ENCODE results near the gene IRF7.

Gene IRF7

DNA sequence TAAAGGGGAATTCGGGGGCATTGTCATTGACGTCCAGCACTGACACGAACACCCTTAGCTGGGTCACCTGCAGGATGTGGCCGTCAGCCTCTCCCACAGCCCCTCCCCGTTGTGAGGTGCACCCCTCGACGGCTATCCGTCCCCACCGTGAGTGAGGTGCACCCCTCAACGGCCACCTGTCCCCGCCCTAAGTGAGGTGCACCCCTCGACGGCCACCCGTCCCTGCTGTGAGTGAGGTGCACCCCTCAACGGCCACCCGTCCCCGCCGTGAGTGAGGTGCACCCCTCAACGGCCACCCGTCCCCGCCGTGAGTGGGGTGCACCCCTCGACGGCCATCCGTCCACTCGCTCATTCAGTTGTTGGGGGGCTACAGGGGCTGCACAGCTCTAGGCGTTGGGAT, 6.1 kb upstream of the IRF7 start:
- in situ Hi-C loops (cut with MboI; ENCODE audit: low sequenced_read_pairs), result no loop called here

DNA sequence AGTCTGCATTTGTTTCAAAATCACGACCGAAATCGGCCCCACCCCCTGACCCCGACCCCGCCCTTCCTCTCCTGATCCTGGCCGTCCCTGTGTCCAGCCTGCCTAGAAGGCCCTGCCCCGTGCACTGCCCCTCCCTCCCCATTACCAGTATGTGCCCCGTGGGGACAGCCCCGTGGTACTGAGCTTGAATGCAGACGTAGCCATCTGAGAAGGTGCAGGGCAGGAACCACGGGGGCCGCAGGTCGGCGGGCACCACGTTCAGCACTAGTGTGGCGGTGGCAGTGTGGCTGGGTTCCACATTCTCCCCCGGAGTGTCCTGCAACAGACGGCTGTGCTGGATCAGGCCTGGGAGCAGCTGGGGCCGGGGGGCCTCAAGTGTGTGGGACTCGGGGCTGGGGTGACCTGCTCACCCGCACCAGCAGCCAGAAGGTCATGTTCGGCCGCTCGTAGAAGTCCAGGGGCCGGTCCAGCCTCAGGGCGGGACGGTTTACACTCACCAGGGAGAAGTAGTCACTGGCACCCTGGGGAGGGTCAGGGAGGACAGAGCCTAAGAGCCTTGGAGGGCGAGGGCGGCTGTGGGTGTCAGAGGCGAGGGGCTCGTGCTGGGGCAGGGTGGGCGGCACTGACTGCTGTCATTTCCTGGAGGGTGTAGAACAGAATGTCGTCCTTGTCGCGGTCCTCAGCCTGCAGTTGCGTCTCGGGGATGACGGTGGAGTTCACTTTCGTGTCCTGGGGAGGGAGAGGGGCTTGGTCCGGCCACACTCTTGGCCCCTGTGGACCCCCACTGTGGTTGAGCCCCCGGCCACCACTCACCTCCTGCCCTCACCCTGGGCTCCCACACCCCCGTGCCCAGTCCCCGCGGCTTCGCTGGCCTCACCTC, 5.4 kb upstream of the IRF7 start:
- in situ Hi-C loops (cut with MboI; ENCODE audit: low sequenced_read_pairs), result no loop called here

DNA sequence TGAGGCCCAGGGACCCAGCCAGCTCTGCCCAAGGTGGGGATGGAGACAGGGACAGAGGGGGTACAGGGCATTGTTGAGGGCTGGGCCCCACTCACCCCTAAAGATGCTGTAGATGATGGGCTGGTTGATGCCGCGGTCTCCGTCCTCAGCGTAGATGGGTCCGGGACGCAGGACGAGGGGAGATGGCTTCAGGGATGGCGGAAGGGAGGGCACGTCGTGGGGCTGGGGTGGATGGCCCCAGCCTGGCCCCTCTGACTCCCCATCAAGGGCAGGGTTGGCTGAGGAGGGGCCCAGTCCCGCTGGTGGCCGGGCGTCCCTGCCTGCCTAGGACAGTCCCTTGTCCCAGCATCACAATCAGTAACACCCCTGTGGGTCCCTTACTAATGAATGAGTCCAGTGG, 4.5 kb upstream of the IRF7 start:
- in situ Hi-C loops (cut with MboI; ENCODE audit: low sequenced_read_pairs), result no loop called here

DNA sequence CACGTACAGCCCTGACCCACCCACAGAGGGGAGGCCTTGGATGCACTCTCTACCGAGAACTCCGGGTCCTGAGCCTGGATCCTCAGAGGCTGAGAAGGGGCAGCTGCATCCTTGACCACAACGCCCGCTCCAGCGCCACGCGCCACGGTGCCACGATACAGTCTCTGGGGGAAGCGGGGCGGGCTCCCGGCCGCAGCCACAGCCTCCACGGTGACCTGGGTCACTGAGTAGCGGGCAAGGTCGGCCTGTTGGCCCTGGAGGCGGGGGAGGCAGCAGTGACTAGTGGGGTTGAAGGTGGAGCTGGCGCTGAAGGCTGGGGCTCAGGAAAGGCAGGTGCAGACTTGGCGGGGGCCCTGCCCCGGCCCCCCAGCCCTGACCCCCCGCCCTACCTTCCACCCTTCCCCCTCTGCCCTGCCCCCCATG, 3.9 kb upstream of the IRF7 start:
- in situ Hi-C loops (cut with MboI; ENCODE audit: low sequenced_read_pairs), result no loop called here

DNA sequence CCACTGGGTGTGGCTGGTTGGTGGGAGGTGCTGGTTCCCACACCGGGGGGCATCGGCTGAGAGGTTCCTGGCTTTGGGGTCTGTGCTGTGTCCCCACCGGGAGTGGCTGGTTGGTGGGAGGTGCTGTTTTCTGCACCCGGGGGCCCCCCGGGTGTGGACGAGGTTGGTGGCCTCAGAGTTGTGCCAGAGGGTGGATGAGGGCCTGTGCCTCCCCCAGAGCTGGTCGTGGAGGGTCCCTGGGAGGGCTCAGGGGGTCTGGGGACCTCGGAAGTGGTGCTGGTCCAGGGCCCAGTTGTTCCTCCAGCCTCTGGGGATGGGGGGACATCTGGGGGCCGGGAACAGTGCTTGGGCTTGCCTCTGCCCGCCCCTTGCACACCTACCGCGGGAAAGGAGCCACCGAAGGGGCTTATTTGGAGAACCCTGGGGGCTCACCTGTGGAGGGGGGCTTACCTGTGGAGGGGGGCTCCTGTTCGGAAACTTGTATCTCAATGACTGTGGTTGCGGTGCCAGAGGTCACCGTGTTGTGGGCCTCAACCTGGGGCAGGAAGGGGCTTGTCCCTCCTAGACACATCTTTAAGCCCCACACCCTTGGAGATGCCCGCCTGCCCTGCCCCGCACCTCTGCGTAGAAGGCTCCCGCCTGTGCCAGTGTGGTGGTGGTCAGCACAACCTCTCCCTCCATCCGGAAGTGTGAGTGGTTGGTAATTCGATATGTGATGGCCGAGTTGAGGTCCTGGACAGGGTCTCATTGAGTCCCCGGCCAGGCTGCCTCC, 3.3 kb upstream of the IRF7 start:
- in situ Hi-C loops (cut with MboI; ENCODE audit: low sequenced_read_pairs), result no loop called here

DNA sequence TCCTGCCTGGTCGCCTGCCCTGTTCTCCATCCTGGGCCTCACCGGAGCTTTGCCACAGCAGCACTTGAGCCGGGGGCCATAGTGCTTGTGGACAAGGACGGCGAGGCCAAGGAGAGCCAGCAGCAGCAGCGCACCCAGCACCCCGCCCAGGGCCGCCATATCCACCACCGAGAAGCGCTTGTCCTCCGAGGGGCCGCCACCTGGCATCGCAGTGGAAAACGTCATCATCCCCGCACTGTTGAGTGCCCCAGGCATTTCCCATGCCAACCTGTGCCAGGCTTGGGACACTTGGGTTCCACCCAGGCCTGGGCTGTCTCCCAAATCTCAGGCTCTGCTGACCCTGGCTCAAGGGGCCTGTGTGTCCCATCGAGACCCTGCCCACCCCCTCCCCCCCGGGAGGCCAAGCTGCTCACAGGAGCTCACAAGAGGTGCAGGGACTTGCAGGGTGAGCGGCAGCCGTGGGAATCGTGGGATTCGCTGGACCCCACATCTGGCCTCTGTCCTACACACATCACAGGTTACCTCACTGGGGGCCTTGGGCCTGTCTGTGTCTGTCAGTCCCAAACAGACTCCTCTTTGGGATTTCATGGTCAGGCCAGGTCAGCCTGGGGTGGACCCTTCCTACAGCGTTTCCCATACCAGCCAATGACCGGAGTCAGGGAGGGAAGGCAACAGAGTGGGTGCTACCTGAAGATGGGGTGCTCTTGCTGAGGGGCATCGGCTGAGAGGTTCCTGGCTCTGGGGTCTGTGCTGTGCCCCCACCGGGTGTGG, 2.3 kb upstream of the IRF7 start:
- in situ Hi-C loops (cut with MboI; ENCODE audit: low sequenced_read_pairs), result no loop called here

DNA sequence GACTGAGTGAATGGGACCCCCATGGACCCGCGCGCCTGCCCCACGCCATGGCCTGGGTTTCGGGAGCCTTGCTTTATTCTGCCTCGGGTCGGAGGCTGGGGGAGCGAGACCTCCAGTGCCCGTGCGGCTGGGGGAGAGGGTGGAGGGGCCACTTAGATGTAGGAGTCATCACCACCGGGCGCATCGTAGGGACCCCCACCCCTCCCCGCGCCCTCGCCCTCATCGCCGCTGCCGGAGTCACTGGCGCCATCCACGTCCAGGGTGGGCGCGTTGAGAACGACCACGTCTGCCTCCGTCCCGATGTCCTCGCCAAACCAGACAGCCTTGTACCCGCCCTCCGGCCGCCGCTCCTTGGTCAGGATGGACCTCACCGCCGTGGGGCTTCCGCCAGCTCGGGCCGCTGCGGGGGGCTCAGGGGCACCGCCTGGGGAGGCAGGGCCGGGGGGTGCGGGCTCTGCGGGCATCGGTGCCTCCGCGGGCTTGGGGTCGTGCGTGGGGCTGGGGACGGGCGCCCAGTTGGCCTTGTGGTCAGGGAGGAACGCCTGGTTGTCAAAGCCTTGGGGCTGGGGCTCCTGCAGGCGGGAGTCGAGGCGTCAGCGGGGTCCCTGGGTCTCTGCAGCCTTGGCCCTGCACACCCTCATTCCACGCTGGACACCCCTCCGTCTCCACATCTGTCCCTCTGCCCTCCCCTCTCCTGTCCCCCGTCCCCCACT, 1.6 kb upstream of the IRF7 start:
- in situ Hi-C loops (cut with MboI; ENCODE audit: low sequenced_read_pairs), result no loop called here

DNA sequence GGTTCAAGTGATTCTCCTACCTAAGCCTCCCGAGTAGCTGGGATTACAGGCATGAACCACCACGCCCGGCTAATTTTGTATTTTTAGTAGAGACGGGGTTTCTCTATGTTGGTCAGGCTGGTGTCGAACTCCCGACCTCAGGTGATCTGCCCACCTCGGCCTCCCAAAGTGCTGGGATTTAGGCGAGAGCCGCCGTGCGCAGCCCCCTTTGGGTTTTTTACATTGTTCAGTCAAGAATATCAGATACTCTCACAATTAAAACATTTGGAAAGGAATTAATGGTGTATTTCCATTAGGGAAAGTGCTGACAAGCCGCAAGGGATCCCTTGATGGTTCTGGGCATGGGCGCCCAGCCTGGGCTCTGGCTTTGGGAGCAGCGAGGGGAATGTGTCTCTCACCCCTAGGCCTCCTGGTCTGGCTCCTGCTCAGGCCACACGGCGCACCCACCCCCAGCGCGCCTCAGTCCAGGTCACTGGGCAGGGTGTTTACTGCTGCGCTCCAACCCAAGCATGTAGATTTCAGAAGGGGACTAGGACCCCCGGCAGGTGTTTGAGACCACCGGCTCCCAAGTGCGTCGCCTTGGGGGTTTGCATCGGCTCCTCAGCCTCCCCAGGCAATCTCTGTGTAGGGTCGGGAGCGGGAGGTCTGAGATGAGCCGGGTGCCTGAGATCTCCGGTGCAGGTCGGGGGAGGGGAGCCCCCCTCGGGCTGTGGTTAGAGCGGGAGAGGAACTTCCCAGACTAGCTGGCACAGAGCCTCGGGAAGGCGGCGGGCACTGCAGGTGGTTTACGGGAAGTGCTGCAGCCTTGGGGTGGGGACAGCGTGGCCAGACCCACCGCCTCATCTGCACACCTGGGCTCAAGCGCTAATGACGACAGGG, 809 bp upstream of the IRF7 start:
- in situ Hi-C loops (cut with MboI; ENCODE audit: low sequenced_read_pairs), result no loop called here

DNA sequence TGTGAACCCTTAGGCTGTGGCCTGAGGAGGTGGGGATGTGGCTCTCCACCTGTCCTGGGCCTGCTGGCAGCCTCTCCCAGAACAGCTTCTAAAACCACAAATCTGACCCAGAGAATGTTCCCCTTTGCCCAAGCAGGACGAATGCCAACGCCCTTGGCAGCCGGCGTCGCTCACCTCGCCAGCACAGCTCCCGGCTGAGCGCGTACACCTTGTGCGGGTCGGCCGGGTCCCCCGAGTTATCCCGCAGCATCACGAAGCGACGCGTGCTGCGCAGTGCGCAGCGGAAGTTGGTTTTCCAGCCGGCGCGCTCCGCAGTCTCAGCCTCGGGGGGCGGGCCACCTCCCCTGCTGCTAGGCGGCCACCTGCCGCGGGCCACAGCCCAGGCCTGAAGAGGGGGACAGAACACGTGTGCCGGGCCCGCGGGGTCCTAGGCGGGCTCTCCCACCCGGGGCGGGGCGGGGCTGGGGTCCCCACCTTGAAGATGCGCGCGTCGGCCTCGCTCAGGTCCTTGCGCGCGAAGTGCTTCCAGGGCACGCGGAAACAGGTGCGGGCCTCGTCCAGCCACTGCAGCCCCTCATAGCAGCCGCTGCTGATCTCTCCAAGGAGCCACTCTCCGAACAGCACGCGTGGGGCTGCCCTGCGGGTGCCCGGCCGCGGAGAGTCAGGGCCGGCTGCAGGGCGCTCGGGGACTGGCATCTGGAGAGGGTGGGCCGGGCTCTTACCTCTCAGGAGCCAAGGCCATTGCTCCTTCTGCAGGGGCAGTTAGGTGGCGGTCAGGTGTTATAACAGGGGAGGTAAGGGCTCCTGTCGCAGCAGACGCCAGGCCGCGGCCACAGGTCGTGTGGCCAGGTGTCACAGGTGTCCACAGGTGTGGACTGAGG, 887 bp downstream of the IRF7 start:
- in situ Hi-C loops (cut with MboI; ENCODE audit: low sequenced_read_pairs), result no loop called here

DNA sequence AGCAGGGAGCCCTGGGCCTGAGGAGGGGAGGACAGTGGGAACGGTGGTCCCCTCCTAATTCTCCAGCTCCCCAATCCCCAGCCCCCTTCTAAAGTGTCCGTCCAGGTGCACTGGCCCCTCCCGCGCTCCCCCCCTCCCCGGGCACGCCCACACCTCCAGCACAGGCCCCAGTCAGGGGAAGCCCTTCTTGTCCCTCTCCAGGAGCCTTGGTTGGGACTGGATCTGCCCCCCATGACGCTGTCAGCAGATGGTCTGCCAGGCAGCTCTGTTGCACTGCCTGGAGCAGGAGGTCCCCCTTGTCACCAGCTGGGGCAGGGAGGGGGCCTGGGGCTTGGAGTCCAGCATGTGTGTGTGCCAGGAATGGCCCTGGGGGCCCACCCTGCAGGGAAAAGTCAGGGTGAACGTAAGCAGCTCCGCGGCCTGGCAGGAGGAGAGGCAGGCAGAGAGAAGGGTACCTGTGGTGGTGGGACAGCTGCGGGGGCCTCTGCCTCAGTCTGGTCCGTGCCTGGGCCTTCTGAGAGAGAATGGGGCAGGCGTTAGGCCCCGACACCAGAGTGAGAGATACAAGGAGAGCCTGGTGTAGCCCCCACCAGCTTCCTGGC, 1.6 kb downstream of the IRF7 start:
- in situ Hi-C loops (cut with MboI; ENCODE audit: low sequenced_read_pairs), result no loop called here

DNA sequence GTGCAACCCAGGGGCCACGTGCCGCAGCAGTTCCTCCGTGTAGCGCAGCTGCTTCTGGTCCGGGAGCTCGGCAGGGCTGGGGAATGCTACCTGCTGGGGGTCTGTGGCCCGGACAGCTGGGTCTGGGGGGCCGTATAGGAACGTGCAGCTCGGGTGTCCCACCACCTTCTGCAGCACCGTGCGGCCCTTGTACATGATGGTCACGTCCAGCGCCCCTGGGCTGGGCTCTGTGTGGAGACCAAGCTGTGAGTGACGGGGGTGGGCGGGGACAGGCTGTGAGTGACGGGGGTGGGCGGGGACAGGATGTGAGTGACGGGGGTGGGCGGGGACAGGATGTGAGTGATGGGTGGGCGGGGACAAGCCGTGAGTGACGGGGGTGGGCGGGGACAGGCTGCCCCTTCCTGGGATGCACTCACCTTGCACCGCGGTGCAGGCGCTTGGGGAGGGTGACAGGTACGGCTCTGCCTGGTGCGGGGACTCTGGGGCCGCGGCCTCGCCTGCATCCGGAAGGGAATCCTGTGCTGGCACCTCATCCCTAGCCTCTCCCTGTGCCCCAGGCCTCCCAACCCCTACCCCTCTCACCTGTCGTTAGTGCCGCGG, 2.3 kb downstream of the IRF7 start:
- in situ Hi-C loops (cut with MboI; ENCODE audit: low sequenced_read_pairs), result no loop called here

DNA sequence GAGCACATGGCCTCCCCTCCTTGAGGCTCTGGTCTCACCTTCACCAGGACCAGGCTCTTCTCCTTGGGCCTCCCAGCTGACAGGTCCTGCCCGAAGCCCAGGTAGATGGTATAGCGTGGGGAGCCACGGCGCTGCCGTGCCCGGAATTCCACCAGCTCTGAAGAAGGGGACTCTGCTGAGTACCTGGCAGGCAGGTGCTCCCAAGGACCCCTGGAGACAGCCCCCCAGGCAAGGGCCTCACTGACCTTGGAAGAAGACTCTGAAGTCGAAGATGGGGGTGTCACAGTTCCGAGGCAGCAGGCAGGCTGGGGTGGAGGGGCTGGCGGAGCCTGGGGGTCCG, 2.8 kb downstream of the IRF7 start:
- in situ Hi-C loops (cut with MboI; ENCODE audit: low sequenced_read_pairs), result no loop called here

DNA sequence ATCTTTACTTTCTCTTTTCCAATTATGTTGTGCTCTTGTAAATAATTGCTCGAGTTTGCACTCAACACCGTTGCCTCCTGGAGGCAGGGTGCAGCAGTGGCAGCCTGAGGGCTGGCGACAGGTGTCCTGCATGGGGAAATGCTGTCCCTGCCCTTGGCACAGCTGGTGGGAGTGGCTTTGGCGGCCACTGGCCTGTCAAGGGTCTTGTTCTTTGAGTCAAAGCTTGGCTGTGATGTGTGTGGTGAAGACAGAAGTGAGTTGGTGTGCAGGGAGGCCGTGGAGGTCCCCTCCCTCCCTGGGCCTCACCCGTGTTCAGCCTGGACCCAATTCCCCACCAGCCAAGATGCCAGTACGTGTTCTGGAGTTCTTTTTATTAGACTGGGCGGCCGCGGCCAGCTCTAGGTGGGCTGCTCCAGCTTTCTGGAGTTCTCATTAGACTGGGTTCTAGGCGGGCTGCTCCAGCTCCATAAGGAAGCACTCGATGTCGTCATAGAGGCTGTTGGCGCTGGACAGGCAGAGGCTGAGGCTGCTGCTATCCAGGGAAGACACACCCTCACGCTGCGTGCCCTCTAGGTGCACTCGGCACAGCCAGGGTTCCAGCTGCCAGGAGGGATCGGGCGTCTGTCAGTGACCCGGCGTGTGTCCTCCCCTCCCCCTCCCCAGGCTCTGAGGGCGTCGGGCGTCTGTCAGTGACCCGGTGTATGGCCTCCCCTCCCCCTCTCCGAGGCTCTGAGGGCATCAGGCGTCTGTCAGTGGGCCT, 3.4 kb downstream of the IRF7 start:
- in situ Hi-C loops (cut with MboI; ENCODE audit: low sequenced_read_pairs), result no loop called here

DNA sequence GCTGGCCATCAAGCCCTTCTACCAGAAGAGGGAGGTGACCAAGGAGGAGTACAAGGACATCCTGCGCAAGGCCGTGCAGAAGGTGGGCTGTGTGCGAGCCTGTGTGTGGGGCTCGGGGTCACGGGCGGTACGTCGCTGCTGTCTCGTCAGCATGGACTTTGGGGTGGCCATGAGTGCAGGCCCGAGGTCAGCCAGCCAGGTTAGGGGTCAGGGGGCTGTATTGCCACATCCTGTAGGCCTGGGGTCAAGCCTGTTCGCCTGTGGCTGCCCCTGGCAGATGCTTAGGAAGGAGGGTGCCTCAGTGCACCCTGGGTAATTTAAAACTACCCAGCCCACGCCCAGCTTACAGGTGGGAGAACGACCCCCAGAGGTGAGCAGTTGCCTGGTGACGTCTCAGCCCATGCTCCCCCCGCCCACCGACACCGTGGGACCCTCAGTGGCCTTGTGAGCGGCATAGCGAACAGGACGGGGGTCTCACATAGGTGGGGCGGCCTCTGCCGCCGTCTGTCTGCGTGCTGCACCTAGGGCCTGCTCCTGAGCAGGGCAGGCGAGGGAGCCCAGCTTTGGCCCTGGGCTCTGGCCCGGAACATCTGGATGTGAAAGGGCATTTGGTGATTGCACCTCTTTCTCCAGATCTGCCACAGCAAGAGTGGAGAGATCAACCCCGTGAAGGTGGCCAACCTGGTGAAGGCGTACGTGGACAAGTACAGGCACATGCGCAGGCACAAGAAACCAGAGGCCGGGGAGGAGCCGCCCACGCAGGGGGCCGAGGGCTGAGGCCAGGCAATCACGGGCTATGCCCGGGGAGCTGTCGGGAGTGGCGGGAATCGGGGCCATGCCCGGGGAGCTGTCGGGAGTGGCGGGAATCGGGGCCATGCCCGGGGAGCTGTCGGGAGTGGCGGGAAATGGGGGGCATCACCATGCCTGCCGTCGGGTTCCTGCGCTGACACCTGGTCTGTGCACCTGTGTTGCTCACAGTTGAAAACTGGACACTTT, 4.5 kb downstream of the IRF7 start:
- in situ Hi-C loops (cut with MboI; ENCODE audit: low sequenced_read_pairs), result no loop called here

DNA sequence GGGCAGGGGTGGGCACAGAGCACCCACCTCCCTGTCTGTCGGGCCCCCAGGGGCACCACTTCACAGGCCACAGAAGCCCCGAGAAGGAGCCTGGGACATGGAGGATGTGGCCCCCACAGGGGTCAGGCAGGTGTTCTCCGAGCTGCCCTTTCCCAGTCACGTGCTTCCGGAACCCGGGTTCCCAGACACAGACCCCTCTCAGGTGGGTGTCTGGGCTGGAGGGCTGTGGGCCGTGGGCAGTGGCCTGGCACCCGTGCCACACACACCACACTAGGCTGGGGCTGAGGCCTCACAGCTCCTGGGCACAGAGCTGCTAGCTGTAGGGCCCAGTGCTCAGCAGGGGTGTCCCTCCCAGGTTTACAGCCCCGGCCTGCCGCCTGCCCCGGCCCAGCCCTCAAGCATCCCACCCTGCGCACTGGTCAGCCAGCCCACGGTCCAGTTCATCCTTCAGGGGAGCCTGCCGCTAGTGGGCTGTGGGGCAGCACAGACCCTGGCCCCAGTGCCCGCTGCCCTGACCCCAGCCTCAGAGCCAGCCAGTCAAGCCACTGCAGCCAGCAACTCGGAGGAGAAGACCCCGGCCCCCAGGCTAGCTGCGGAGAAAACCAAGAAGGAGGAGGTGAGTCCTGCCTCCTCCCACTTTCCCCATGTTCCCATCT, 5.5 kb downstream of the IRF7 start:
- in situ Hi-C loops (cut with MboI; ENCODE audit: low sequenced_read_pairs), result no loop called here

DNA sequence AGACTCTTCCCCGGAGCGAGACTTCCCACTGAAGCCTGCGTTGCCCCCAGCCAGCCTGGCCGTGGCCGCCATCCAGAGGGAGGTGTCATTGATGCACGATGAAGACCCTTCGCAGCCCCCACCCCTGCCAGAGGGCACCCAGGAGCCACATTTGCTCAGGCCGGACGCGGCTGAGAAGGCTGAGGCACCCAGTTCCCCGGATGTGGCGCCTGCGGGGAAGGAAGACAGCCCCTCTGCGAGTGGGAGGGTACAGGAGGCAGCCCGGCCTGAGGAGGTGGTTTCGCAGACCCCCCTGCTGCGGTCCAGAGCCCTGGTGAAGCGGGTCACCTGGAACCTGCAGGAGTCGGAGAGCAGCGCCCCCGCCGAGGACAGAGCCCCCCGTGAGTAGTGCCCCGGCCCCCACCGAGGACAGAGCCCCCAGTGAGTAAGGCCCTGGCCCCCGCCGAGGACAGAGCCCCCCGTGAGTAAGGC, 6.4 kb downstream of the IRF7 start:
- in situ Hi-C loops (cut with MboI; ENCODE audit: low sequenced_read_pairs), result no loop called here
